Suprapubic skin (tissue), 4 donors: Measurements from ENCODE around the gene PDIA2. TPM values are rescaled to one million over a fixed set of nuclear protein-coding genes. Genes with fewer than 3 reads are reported as not detected.

ENCODE experiments used
- DNase-seq, 2 donors: peaks; one replicate each; pipeline ENCODE4 v3.0.0-alpha.2; 2019; ENCODE audit warnings: low spot score in 2 of 2
- H3K27ac ChIP-seq: fragments of 200-600 bp; sonication (generic); one replicate; pipeline ENCODE4 v1.5.1; 2019
- H3K27me3 ChIP-seq: fragments of 200-600 bp; sonication (generic); one replicate; pipeline ENCODE4 v1.5.1; 2019
- H3K36me3 ChIP-seq: fragments of 200-600 bp; sonication (generic); one replicate; pipeline ENCODE4 v1.5.1; 2019
- H3K4me1 ChIP-seq: fragments of 200-600 bp; sonication (generic); one replicate; pipeline ENCODE4 v1.5.1; 2019
- H3K4me3 ChIP-seq: fragments of 200-600 bp; sonication (generic); one replicate; pipeline ENCODE4 v1.5.1; 2019; ENCODE audit warnings: mild to moderate bottlenecking
- H3K9me3 ChIP-seq: fragments of 200-600 bp; sonication (generic); one replicate; pipeline ENCODE4 v1.5.1; 2019
- EP300 ChIP-seq: sonication (generic); formaldehyde crosslinking; IDR thresholded peaks from one replicate; pipeline ENCODE4 v1.6.1; 2017; ENCODE audit warnings: antibody characterized with exemption
- POLR2A ChIP-seq, 2 donors: fragments of 450-650 bp; IDR thresholded peaks; one replicate each; pipeline ENCODE4 v1.6.1; 2017; ENCODE audit warnings: antibody characterized with exemption in 2 of 2, mild to moderate bottlenecking in 2 of 2, moderate library complexity in 2 of 2
- POLR2AphosphoS5 ChIP-seq, 3 donors: sonication (generic); formaldehyde crosslinking; IDR thresholded peaks; one replicate each; pipeline ENCODE4 v1.6.1; 2017; ENCODE audit warnings: antibody characterized with exemption in 3 of 3
- WGBS: methylation state at CpG from one replicate; pipeline ENCODE4 v1.1.5; 2018; 5-methylcytosine and 5-hydroxymethylcytosine counted together
- total RNA-seq, 4 donors: library from RNA; depleted of rRNA; stranded (reverse); fragments of >200 nt; gene quantifications; one replicate each; pipeline ENCODE4 v1.1.0, GENCODE V29; 2016
- TF ChIP-seq, protein P1 (sequence below), 2 donors: fragments of 200-600 bp in 1 of 2; fragments of 450-650 bp in 1 of 2; sonication (generic) in 1 of 2; IDR thresholded peaks; one replicate each; pipeline ENCODE4 v1.5.1; 2016 to 2019; ENCODE audit warnings: antibody characterized with exemption in 2 of 2, mild to moderate bottlenecking in 1 of 2, moderate library complexity in 1 of 2

Gene PDIA2
- total RNA-seq, 4 donors from 2014 or later = not detected

DNA sequence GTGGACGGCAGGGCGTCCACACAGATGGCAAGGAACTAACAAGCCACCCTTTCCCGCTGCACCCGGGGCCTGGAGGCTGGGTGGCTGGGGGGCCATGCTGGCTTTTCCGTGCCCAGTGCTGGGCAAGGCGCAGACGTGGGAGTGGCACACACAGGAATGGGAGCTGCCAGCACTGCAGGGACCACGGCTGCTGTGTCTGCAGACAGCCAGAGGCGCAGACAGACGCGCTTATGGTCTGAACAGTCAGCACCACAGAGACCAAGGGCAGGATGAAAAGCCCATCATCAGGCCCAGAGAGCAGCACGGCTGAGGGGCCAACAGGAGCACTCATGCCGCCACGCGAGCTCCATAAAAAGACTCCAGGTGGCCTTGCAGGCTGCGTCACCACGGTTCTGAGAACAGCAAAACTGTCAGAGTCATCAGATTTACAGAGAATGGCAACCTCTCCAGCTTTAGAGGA is 24.0 kb downstream of the PDIA2 start:
- H3K9me3 ChIP-seq = no peaks in the 10 kb centered on the region
- H3K27ac ChIP-seq = no peak overlapping the region
- no peaks in the 10 kb centered on the region for H3K27me3 ChIP-seq
- peaks cover 54% of the 10 kb centered on the region for H3K36me3 ChIP-seq
- H3K4me1 ChIP-seq = peaks cover 10% of the 10 kb centered on the region
- no peak for DNase-seq
- H3K4me3 ChIP-seq = no peak overlapping the region
- TF ChIP-seq POLR2AphosphoS5 (IDR thresholded peaks at IDR 0.05) = no peak
- no peak for TF ChIP-seq EP300
- TF ChIP-seq, protein P1, sequence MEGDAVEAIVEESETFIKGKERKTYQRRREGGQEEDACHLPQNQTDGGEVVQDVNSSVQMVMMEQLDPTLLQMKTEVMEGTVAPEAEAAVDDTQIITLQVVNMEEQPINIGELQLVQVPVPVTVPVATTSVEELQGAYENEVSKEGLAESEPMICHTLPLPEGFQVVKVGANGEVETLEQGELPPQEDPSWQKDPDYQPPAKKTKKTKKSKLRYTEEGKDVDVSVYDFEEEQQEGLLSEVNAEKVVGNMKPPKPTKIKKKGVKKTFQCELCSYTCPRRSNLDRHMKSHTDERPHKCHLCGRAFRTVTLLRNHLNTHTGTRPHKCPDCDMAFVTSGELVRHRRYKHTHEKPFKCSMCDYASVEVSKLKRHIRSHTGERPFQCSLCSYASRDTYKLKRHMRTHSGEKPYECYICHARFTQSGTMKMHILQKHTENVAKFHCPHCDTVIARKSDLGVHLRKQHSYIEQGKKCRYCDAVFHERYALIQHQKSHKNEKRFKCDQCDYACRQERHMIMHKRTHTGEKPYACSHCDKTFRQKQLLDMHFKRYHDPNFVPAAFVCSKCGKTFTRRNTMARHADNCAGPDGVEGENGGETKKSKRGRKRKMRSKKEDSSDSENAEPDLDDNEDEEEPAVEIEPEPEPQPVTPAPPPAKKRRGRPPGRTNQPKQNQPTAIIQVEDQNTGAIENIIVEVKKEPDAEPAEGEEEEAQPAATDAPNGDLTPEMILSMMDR (IDR thresholded peaks at IDR 0.05) = no peak
- no peak for TF ChIP-seq POLR2A (IDR thresholded peaks at IDR 0.05)
- WGBS = 79% methylated on average over 13 of the region's 17 CpGs

DNA sequence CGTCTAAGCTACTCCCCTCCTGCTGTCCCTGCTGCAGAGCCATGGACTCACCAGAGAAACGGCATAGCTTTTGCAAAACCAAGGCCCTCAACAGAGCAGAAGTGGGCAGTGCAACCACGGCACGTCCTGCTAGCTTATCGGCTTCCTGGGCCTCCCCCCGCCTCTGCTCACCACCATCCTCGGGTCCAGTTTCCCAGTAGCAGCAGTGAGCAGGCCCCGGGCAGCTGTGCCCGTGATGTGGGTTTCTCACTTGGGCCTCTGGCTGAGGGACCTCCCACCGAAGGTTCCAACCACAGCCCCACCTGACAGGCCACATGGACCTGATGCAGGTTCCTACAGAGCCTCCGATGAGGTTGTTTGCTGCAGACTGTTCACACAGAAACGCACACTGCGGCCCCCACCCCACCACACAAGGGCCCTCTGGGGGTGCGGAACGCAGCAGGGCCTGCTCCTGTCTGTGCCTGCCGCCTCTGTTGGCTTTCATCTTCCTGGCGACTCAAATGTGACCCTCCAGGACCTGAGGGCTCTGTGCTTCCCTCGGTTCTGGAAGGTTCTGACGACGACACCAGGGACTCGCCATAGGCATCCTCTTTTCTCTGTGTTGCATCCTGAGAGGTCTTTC is 24.8 kb downstream of the PDIA2 start:
- no peak for DNase-seq
- Histone ChIP-seq H3K36me3 (peaks cover 54% of the 10 kb centered on the region), H3K27ac (no peak overlapping the region), H3K4me1 (peaks cover 10% of the 10 kb centered on the region), H3K9me3 (no peaks in the 10 kb centered on the region), H3K27me3 (no peaks in the 10 kb centered on the region), H3K4me3 (no peak overlapping the region)
- TF ChIP-seq EP300 (no peak), POLR2A (IDR thresholded peaks at IDR 0.05) (no peak), POLR2AphosphoS5 (IDR thresholded peaks at IDR 0.05) (no peak)
- TF ChIP-seq, protein P1 (IDR thresholded peaks at IDR 0.05) = no peak
- 82% methylated on average over 15 of the region's 21 CpGs for WGBS

DNA sequence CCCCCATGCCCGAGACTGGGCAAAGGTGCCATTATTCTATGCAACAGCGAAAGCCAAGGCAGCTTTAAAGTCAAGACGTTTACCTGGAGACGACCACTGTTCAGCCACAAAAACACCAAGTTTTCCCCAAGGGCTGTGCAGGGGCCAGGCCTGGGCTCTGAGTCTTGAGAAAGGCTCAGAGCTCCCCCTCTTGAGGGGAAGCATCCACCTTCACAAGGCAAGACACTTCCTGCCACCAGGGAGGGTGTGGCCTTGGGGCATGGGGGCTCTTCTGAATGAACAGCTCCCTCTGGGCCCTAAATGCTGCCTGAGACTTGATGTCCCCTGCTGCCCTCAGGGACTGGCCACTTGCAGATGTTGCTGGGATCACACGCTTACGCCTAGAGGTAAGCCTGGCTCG is 26.5 kb downstream of the PDIA2 start:
- Histone ChIP-seq H3K4me3 (no peak overlapping the region), H3K27ac (no peak overlapping the region), H3K4me1 (peaks cover 10% of the 10 kb centered on the region), H3K27me3 (no peaks in the 10 kb centered on the region), H3K9me3 (no peaks in the 10 kb centered on the region), H3K36me3 (peaks cover 56% of the 10 kb centered on the region)
- TF ChIP-seq POLR2AphosphoS5 (IDR thresholded peaks at IDR 0.05) = no peak
- no peak for TF ChIP-seq EP300
- TF ChIP-seq, protein P1 (IDR thresholded peaks at IDR 0.05) = no peak
- TF ChIP-seq POLR2A (IDR thresholded peaks at IDR 0.05) = no peak
- 80% methylated on average over 7 of the region's 7 CpGs for WGBS
- no peak for DNase-seq

DNA sequence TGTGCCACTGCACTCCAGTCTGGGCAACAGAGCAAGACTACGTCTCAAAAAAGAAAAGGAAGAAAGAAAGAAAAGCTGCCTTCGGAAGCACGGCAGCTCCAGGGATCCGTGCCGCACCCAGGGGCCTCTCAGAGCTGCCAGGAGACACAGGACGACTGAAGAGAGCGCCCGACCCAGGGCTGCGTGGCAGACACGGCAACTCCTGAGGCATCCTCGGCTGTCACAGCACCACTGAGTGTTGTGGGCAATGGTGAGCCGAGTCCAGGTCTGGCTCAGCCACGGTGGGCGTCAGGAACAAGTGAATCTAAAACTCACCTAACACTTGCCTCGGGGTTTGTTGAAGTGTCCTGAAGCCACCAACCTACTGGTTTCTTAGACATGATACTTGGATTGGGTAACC is 28.8 kb downstream of the PDIA2 start:
- Histone ChIP-seq H3K4me3 (no peak overlapping the region), H3K36me3 (peaks cover 58% of the 10 kb centered on the region), H3K27me3 (no peaks in the 10 kb centered on the region), H3K27ac (no peak overlapping the region), H3K4me1 (peaks cover 4% of the 10 kb centered on the region), H3K9me3 (no peaks in the 10 kb centered on the region)
- TF ChIP-seq EP300 (no peak), POLR2A (IDR thresholded peaks at IDR 0.05) (no peak), POLR2AphosphoS5 (IDR thresholded peaks at IDR 0.05) (no peak)
- TF ChIP-seq, protein P1 (IDR thresholded peaks at IDR 0.05) = no peak
- no peak for DNase-seq
- 93% methylated on average over 14 of the region's 15 CpGs for WGBS

DNA sequence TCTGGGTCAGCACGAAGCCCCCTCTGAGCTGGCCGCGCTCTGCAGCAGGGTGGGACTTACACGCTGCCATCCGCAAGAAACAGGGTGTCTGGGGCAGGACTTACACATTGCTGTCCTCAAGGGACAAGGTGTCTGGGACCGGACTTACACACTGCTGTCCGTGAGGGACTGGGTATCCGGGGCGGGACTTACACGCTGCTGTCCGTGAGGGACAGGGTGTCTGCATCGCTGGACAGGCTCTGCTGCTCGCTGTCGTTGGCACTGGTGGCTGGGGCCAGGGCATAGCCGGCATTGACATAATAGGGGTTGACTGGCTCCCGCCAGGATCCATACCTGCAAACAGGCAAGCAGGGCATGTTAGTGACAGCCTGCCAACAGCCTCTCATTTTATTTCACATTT is 31.4 kb downstream of the PDIA2 start:
- Histone ChIP-seq H3K36me3 (peaks cover 56% of the 10 kb centered on the region), H3K9me3 (no peaks in the 10 kb centered on the region), H3K27me3 (no peaks in the 10 kb centered on the region), H3K4me1 (no peaks in the 10 kb centered on the region), H3K27ac (no peak overlapping the region), H3K4me3 (no peak overlapping the region)
- WGBS = 83% methylated on average over 10 of the region's 16 CpGs
- DNase-seq = no peak
- TF ChIP-seq EP300 (no peak), POLR2A (IDR thresholded peaks at IDR 0.05) (no peak), POLR2AphosphoS5 (IDR thresholded peaks at IDR 0.05) (no peak)
- TF ChIP-seq, protein P1 (IDR thresholded peaks at IDR 0.05) = no peak
